C4-2B (cell line): ENCODE results near the gene KAT14.
"Not testable (repeated sequence)": the region's sequence is repeated elsewhere in the genome, so short reads cannot be mapped to it uniquely, and the experiment has no call there.

Source experiments
- H3K27ac ChIP-seq: fragments of 450-650 bp; 2 replicates; pipeline ENCODE4 v1.5.1; 2017
- ZFX ChIP-seq: fragments of 450-650 bp; IDR thresholded peaks from 2 replicates; pipeline ENCODE4 v1.6.1; 2017
- TF ChIP-seq, protein P1 (sequence below): fragments of 450-650 bp; conservative IDR thresholded peaks from 2 replicates; pipeline ENCODE4 v1.5.1; 2017; ENCODE audit warnings: mild to moderate bottlenecking

Gene KAT14, protein sequence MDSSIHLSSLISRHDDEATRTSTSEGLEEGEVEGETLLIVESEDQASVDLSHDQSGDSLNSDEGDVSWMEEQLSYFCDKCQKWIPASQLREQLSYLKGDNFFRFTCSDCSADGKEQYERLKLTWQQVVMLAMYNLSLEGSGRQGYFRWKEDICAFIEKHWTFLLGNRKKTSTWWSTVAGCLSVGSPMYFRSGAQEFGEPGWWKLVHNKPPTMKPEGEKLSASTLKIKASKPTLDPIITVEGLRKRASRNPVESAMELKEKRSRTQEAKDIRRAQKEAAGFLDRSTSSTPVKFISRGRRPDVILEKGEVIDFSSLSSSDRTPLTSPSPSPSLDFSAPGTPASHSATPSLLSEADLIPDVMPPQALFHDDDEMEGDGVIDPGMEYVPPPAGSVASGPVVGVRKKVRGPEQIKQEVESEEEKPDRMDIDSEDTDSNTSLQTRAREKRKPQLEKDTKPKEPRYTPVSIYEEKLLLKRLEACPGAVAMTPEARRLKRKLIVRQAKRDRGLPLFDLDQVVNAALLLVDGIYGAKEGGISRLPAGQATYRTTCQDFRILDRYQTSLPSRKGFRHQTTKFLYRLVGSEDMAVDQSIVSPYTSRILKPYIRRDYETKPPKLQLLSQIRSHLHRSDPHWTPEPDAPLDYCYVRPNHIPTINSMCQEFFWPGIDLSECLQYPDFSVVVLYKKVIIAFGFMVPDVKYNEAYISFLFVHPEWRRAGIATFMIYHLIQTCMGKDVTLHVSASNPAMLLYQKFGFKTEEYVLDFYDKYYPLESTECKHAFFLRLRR

DNA sequence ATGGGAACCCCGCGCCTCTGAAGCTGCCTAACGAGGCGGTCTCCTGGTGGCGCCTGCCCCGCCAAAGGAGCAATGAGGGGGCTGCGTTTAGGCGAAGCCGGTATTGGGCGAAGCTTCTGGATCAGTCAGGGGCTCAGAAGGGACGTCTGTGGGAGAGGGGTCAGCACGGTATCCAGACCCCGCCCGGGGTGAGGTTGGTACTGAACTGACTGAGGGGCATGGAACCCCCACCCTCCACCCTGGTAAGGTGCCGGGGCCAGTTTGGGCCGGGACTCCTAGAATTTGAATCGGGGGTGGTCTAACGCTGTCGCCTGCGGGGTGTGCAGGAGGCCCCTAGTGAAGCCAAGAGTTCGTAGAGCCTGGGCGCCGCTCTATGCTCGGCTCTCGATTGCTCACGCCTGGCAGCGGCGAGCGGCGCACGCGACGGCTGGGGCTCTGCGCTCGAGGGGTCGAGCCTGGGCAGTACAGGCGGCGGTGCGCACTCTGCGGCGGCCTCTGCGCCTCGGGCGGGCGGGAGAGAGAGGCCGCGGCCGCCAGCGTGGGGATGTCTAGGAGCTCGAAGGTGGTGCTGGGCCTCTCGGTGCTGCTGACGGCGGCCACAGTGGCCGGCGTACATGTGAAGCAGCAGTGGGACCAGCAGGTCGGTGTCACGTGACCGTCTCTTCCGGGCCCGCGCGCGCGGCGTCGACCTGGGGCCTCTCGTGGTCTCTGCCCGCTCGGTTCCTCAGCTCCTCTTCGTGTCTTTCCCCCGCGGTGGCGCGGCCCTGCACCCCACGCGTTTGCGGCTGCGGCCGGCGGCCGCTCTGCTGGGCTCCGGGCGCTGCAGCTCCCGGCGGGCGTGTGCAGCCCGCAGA, at the start of gene KAT14, which contains the start of gene PET117:
KAT14 (plus strand) TSS at position 452 of the 854 bp plus-strand sequence. CDS start 4,798 bp downstream, outside the sequence.
PET117 (plus strand) TSS at position 452 of the 854 bp plus-strand sequence; CDS start at position 545, 93 bp downstream.
- peak within 1 kb of the TSS; percentile 91 for H3K27ac ChIP-seq
- TF ChIP-seq, protein P1, sequence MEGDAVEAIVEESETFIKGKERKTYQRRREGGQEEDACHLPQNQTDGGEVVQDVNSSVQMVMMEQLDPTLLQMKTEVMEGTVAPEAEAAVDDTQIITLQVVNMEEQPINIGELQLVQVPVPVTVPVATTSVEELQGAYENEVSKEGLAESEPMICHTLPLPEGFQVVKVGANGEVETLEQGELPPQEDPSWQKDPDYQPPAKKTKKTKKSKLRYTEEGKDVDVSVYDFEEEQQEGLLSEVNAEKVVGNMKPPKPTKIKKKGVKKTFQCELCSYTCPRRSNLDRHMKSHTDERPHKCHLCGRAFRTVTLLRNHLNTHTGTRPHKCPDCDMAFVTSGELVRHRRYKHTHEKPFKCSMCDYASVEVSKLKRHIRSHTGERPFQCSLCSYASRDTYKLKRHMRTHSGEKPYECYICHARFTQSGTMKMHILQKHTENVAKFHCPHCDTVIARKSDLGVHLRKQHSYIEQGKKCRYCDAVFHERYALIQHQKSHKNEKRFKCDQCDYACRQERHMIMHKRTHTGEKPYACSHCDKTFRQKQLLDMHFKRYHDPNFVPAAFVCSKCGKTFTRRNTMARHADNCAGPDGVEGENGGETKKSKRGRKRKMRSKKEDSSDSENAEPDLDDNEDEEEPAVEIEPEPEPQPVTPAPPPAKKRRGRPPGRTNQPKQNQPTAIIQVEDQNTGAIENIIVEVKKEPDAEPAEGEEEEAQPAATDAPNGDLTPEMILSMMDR = no peak
- peak; percentile 95 for TF ChIP-seq ZFX

DNA sequence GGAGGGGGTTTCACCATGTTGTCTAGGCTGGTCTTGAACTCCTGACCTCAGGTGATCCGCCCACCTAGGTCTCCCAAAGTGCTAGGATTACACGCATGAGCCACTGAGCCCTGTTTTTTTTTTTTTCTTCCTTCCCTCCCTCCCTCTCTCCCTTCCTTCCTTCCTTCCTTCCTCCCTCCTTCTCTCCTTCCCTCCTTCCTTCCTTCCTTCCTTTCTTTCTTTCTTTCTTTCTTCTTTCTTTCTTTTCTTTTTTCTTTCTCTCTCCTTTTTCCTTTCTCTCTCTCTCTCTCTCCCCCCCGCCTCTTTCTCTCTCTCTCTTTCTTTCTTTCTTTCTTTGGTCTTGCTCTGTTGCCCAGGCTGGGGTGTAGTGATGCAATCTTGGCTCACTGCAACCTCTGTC, 49.4 kb upstream of the KAT14 start:
- not testable (repeated sequence) for H3K27ac ChIP-seq

DNA sequence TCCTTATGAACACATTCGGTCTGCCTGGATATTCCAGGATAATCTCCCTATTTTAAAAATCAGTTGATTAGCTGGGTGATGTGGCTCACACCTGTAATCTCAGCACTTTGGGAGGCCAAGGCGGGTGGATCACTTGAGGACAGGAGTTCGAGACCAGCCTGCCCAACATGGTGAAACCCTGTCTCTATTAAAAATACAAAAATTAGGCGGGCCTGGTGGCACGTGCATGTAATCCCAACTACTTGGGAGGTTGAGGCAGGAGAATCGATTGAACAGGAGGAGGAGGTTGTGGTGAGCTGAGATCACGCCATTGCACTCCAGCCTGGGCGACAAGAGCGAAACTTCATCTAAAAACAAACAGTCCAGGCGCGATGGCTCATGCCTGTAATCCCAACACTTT, 48.8 kb upstream of the KAT14 start:
- not testable (repeated sequence) for H3K27ac ChIP-seq

DNA sequence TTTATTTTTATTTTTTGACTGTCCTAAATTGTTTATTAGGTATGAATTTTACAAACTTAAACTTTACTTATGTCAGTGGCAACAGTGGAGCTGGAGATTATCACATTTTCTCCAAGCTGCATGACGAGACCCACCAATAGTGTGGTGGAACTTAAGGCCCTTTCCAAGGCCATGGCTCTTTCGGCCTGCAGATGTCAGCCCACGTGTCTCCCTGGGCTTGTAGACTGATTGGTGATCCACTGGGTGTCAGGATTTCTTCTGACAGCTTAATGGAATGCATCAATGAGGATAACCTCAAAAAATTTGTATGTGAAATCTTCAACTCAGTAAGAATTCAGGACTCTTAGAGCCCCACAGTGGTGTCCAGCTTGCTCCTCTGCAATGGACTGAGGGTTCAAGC, 47.6 kb upstream of the KAT14 start:
- no peak overlapping the region for H3K27ac ChIP-seq
- TF ChIP-seq ZFX = no peak
- TF ChIP-seq, protein P1 = no peak

DNA sequence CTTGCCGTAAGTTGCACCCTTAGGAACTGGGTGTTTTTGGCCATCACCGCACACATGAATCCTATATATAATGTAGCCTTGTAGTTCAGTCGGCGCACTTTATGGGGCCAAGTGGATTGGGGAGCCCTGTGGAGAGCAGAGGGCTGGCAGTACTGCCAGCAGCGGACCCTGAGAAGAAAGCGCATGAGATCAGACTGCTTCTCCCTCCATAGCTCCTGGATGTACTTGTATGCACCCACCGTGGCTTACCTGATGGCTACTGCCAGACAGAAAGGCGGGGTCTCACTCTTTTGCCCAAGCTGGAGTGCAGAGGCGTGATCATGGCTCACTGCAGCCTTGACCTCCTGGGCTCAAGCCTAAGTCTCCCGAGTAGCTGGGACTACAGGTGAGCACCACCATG, 47.2 kb upstream of the KAT14 start:
- H3K27ac ChIP-seq = no peak overlapping the region
- no peak for TF ChIP-seq ZFX
- TF ChIP-seq, protein P1 = no peak

DNA sequence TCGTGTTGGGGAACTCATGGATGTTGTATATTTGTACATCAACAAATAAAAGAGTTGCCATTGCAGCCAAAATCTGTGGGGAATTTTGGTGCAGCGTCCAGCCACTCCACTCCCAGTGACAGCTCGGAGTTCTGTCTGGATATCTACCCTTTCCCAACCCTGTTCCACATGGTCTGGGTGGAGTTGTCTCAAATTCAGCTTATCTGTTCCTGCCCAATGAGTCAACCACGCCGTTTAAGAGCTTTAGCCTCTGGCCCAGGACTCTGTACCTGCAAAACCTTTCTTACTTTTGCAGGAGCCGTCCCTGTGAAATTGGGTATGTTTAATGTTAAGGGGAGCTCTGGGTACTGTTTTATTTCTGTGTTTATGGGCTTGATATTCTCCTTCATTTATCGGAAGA, 46.0 kb upstream of the KAT14 start:
- H3K27ac ChIP-seq = no peak overlapping the region
- no peak for TF ChIP-seq ZFX
- TF ChIP-seq, protein P1 = no peak

DNA sequence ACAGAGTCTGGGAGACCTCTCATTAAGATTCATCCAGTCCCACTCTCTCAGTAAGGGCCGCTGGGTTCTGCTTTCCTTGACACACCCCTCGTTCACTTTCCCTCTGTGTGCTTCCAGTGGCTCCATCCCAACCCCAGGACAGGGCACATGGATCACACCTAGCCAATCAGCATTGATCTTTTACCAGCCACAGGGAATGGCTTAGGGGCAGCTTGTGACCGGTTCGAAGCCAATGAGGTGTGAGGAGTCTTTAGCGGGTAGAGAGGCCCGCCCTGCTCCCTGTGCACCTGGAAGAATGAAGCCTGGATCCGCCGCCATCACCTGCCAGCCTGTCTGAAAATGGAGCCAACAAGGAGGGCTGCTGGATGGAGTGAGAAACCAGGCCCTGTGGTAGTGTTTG, 44.8 kb upstream of the KAT14 start:
- no peak for TF ChIP-seq ZFX
- TF ChIP-seq, protein P1 = no peak
- H3K27ac ChIP-seq = no peak overlapping the region

DNA sequence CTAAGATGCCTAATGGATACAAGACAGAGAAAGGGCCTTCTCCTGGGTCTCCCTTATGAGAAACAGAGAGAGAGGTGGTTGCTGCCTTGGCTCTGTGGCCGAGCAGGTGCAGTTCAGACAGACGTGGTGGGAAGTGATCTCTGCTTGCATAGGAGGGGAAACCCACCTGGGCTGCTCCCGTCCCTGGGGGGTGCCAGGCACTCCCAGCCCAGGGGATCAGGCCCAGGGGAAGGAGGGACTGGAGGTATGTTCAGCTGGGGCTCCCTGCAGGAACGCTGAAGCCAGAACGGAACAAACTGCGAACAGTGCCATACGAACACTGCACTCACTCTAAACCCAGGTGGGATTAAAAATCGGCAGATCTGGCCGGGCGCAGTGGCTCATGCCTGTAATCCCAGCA, 44.3 kb upstream of the KAT14 start:
- no peak for TF ChIP-seq ZFX
- TF ChIP-seq, protein P1 = no peak
- H3K27ac ChIP-seq = no peak overlapping the region
